Stimulated activated naive B cell treated with anti-CD40 and anti-IgM and Interleukin-4, amounts not matched to agents 10 μg/mL and 1 μg/mL and 100 μg/mL, for 72 hours (primary cell): ENCODE data around the gene EIF4B.
A peak's percentile ranks its signal among the peaks of the same experiment; 100 is the strongest.

Experiments used
- ATAC-seq, 2 donors: fragments of 150-1000 bp; cut with Tn5 transposase; replicated peaks; 2 replicates each; pipeline ENCODE4 v1.10.0; 2021; ENCODE audit warnings: moderate library complexity in 1 of 2
- DNase-seq: peaks from one replicate; pipeline ENCODE4 v3.0.0; 2021
- H3K27ac Mint-ChIP-seq: one replicate; pipeline ENCODE4 v1.8.0; 2022; ENCODE audit warnings: mild to moderate bottlenecking, mixed read lengths
- H3K27me3 Mint-ChIP-seq, 2 donors: one replicate each; pipeline ENCODE4 v1.8.0; 2022; ENCODE audit warnings: mixed read lengths in 2 of 2
- H3K36me3 Mint-ChIP-seq, 2 donors: one replicate each; pipeline ENCODE4 v1.8.0; 2022; ENCODE audit warnings: mixed read lengths in 2 of 2, mild to moderate bottlenecking in 1 of 2
- H3K4me1 Mint-ChIP-seq, 2 donors: one replicate each; pipeline ENCODE4 v1.8.0; 2022; ENCODE audit warnings: mixed read lengths in 2 of 2, mild to moderate bottlenecking in 1 of 2
- H3K4me3 Mint-ChIP-seq, 2 donors: one replicate each; pipeline ENCODE4 v1.8.0; 2022; ENCODE audit warnings: mild to moderate bottlenecking in 2 of 2, mixed read lengths in 2 of 2, moderate library complexity in 1 of 2
- H3K9me3 Mint-ChIP-seq, 2 donors: one replicate each; pipeline ENCODE4 v1.8.0; 2022; ENCODE audit warnings: mixed read lengths in 2 of 2, mild to moderate bottlenecking in 1 of 2

EIF4B gene

DNA sequence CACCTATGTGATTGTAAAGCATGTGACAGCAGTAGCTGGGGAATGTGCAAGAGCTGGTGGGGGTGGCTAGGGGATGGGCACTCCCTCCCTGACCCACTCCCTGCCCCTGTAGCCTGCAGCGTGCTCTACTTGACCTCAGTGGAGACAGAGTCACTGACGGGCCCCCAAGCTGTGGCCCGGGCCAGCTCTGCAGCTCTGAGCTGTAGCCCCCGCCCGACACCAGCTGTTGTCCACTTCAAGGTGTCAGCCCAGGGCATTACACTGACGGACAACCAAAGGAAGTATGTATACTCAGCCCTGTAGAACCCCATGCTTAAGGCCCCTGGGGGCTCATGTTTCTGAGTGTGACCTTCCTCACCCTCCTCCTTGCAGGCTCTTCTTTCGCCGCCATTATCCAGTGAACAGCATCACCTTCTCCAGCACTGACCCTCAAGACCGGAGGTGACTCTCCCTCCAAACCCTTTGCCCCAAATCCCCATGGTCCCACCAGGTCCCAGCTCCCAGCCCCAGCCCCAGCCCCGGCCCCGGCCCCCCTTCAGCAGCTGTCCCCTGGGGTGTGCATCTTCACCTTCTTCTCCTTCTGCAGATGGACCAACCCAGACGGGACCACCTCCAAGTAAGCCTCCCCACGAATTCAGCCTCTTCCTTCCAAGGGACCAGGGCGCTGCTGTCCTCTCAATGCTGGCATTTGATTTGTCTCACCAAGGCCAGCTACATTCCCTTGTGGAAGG is 56.9 kb downstream of the EIF4B start:
- Mint-ChIP-seq H3K4me3 (no peak overlapping the region), H3K9me3 (no peaks in the 10 kb centered on the region), H3K36me3 (peaks cover 32 to 40% of the 10 kb centered on the region in 2 donors), H3K4me1 (peaks cover 5 to 9% of the 10 kb centered on the region in 2 donors), H3K27ac (no peak overlapping the region), H3K27me3 (peaks cover 3 to 5% of the 10 kb centered on the region in 2 donors)
- no peak for DNase-seq
- ATAC-seq: no peak

GRCh38 chr12:53063708-53064612 is 57.7 kb downstream of the EIF4B start:
- peak overlapping the region; percentile 37 for H3K27ac Mint-ChIP-seq
- no peaks in the 10 kb centered on the region for H3K9me3 Mint-ChIP-seq
- H3K4me1 Mint-ChIP-seq: peaks cover 5 to 16% of the 10 kb centered on the region in 2 donors
- peaks cover 34 to 46% of the 10 kb centered on the region in 2 donors for H3K36me3 Mint-ChIP-seq
- H3K27me3 Mint-ChIP-seq: peaks cover 3 to 5% of the 10 kb centered on the region in 2 donors
- DNase-seq (no peak), ATAC-seq (no peak)
- H3K4me3 Mint-ChIP-seq: no peak overlapping the region

DNA sequence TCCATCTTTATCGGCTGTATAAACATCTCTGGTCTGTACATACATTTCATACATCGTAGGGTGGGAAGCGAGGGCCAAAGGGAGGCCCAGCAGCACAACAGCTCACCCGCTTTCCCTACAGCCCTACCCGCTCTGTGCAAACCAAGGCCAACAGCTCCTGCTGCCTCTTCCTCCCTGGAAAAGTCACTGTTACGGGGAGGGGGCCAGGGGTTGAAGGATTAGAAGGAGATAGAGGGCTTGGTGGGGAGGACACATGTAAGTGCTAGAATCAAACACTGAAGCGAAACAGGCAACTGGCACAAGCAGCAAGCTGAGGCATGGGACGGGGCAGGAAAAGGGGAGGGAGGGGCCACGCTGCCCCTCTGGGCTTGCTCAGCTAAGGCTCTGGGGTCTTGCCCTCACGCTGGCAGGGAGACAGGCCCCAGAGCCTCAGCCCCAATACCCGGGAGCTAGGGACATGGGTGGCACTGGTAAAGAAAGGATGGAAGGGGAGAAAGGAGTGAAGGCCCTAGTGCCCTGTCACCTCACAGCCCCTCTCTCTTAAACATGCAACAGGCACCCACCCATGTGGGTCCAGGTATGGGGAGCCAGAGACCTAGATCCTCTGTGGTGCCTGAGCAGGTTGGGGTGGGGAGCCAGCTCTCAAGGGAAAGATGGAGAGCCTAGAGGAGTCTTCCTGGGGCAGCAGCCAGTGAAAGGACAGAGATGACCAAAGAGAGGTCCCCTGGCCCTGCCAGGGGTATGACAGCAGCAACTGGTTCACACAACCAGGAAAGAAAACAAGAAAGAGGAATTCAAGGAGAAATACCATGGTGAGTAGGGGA is 58.6 kb downstream of the EIF4B start:
- Mint-ChIP-seq H3K9me3 (no peaks in the 10 kb centered on the region), H3K27ac (no peak overlapping the region), H3K36me3 (peaks cover 36 to 50% of the 10 kb centered on the region in 2 donors), H3K4me3 (no peak overlapping the region), H3K4me1 (peaks cover 7 to 16% of the 10 kb centered on the region in 2 donors), H3K27me3 (peaks cover 3 to 5% of the 10 kb centered on the region in 2 donors)
- DNase-seq (no peak), ATAC-seq (no peak)

DNA sequence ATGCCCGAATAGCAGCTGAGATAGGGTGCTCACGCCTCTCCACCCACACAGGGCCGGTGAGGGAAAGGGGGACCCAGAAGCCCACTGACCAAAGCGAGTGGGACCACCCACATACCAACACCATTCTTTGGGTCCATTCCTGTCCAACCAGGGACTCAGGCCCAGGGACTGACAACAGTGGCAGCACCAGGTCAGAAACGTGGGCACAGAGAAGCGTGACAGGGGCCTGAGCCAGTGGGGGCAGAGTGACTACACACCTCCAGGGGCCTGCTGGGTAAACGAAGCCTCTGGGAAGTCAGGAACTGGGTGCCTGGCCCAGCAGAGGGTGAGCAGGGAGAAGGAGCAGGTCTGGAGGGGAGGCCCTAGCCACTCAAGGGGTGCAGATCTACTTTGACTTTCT is 59.2 kb downstream of the EIF4B start:
- Mint-ChIP-seq H3K9me3 (no peaks in the 10 kb centered on the region), H3K27me3 (peaks cover 3 to 5% of the 10 kb centered on the region in 2 donors), H3K4me3 (no peak overlapping the region), H3K27ac (no peak overlapping the region), H3K36me3 (peaks cover 36 to 55% of the 10 kb centered on the region in 2 donors), H3K4me1 (peaks cover 7 to 16% of the 10 kb centered on the region in 2 donors)
- DNase-seq (no peak), ATAC-seq (no peak)

DNA sequence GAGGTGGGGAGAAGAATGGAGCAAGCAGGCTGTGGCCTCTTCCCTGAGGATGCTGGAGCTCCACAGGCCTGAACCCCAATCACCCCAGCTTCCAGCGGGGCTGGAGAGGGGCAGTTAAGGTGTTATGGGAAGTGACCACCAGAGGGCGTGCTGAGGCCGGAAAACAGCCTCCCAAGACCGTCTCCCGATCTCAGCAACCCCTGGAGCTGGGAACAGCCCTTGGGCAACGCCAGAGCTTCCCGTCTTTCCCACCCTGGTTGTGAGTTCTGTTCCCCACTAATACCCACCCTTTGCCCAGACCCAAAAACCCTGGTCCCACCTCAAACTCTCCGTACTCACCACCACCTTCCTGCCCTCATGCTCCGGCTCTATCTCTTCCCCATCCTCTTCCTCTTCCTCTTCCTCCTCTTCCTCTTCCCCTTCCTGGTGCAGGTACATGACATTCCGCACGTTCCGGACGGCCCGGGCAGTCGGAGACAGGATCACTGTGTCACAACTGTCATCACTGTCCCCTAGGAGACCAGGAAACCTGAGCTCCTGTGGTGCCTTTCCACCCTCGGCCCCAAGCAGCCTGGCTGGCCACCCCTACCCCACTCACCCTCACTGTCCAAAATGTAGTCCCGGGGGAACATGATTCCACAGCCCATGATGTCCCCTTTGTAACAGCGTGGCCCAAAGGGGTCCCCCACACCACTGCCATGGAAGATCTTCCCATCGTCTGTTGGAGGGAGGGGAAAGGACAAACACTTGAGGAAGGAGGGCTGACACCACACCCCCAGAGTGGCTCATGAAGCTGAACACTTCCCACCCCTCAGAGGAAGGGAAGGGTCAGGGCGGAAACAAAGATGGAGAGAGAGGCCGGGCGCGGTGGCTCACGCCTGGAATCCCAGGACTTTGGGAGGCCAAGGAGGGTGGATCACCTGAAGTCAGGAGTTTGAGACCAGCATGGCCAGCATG is 60.0 kb downstream of the EIF4B start:
- Mint-ChIP-seq H3K4me1 (peaks cover 11 to 16% of the 10 kb centered on the region in 2 donors), H3K9me3 (no peaks in the 10 kb centered on the region), H3K4me3 (no peak overlapping the region), H3K27ac (no peak overlapping the region), H3K36me3 (peaks cover 36 to 62% of the 10 kb centered on the region in 2 donors), H3K27me3 (no peaks in the 10 kb centered on the region)
- peak; percentile 68 to 75 for ATAC-seq
- no peak for DNase-seq

DNA sequence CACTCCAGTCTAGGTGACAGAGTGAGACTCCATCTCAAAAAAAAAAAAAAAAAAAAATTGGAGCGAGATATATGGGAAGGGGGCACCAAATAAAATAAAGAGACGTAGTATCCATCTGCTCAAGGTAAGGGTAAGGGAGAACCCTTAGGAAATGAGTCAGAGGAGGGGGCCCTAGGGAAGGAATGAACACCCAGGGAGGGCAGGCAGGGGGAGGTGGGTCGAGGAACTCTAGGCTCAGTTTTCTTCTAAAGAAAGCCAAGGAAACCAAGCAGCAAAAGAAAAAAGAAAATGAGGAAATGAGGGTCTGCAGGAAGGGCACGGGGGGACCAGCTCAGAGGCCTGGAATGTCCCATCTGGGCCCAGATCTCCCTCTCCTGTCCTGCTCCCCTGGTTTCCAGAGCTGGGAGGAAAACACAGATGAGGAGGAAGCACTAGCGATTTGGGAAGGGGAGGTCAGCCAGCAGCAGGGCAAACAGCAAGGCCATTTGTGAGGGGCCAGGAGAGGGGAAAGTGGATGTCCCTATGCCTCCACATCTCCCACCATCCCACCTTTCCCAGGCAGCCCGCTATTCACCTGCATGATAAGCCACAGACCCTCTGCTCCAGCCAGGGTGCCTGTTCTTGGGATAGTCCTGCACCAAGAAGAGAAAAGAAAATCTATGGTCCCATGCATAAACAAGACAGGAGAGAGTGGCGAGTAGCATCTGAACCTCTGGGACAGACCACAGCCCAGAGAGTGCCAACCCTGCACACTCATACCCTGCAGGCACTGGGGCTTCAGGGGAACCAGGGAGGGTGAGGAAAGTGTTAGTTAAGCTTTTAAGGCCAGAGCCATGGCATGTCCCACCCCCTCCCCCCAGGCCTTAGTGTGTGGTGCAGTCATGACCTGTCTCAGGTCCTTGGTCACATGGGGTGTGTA is 61.1 kb downstream of the EIF4B start:
- no peaks in the 10 kb centered on the region for H3K27me3 Mint-ChIP-seq
- peaks cover 43 to 73% of the 10 kb centered on the region in 2 donors for H3K36me3 Mint-ChIP-seq
- peak overlapping the region; percentile 86 for H3K27ac Mint-ChIP-seq

GRCh38 chr12:53067993-53068770 is 61.9 kb downstream of the EIF4B start:
- ATAC-seq (no peak), DNase-seq (no peak)
- Mint-ChIP-seq H3K27ac (peak overlapping the region; percentile 63), H3K9me3 (no peaks in the 10 kb centered on the region), H3K4me3 (no peak overlapping the region), H3K4me1 (peaks cover 22 to 32% of the 10 kb centered on the region in 2 donors), H3K36me3 (peaks cover 46 to 82% of the 10 kb centered on the region in 2 donors), H3K27me3 (no peaks in the 10 kb centered on the region)

More for the DNA sequence above, 61.1 kb downstream of the EIF4B start:
- Mint-ChIP-seq H3K9me3 (no peaks in the 10 kb centered on the region), H3K4me3 (no peak overlapping the region), H3K4me1 (peaks cover 17 to 24% of the 10 kb centered on the region in 2 donors)
- ATAC-seq (peak in 1 of 2 donors; percentile 25), DNase-seq (no peak)

DNA sequence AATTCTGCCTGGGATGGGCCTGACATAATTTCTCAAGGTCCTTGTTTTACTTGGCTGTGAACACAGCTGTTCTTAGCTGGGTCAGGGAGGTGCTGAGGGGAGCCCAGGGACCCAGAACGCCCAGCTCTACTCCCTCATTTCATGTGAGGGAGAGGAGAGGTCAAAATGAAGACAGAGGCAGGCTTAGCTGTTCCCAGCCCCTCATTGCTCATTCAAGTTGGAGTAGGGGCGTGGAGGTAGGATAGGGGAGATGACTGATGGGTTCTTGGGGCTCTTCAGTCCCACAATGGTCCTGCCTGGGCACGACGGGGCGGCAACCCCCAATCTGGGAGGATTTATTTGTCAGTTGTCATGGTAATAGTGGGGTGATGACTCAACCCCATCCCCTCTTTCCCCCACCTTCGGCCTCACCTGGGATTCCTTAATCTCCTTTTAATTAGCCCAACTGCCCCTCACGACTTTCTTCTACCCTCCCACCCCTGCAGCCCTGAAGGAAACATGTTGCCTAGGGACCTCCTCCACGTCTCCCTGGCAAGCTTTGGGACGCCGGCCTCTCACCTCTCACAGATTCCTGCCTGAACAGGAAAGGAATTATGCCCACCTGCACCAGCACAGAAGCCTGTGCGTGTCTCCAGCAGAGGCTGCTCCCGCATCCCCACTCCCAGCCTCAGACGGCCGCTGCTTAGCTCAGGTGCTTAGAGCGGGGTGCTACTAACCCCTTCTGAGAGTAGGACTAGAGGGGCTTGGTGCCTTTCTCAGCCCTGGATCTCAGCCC is 62.7 kb downstream of the EIF4B start:
- H3K4me1 Mint-ChIP-seq: peaks cover 23 to 37% of the 10 kb centered on the region in 2 donors

DNA sequence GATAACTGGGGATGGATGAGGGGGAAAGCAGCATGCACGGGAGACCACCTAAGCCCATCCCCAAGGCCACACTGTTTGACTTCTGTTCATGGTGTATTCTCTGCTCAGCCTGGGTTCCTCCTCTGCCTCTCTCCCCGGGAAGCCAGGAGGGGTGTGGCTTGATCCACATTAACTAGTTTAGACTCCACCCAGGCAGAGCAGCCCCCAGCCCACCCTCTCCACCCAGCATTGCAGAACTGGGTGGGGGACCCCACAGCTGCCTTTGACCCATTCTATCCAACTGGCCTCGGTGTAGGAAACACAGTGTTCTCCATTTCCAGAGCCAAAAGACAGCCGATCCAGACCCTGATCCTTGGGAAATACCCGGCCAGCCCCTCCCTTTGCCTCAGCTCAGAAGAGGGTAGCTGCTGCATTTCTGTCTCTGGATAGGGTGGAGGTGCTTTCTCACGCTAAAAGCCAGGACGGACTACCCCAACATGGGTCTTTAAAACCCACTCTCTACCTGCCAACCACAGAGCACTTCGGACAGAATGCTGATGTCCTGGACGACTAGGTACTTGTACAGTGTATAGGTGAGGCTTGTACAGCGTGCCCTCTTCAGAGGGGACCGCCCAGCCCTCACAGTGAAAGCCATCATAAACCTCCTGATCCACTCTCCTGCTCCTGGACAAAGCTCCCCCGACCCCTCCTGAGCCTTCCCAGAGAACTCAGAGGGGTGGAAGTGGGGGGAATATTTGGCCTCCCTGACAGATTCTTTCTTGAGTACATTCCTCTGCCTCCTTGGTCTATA is 63.6 kb downstream of the EIF4B start:
- DNase-seq: no peak
- H3K27ac Mint-ChIP-seq: no peak overlapping the region

More for the DNA sequence above, 62.7 kb downstream of the EIF4B start:
- no peaks in the 10 kb centered on the region for H3K27me3 Mint-ChIP-seq
- peaks cover 46 to 82% of the 10 kb centered on the region in 2 donors for H3K36me3 Mint-ChIP-seq
- ATAC-seq (no peak), DNase-seq (no peak)
- H3K4me3 Mint-ChIP-seq: no peak overlapping the region
- H3K9me3 Mint-ChIP-seq: no peaks in the 10 kb centered on the region
- H3K27ac Mint-ChIP-seq: peak overlapping the region; percentile 70

DNA sequence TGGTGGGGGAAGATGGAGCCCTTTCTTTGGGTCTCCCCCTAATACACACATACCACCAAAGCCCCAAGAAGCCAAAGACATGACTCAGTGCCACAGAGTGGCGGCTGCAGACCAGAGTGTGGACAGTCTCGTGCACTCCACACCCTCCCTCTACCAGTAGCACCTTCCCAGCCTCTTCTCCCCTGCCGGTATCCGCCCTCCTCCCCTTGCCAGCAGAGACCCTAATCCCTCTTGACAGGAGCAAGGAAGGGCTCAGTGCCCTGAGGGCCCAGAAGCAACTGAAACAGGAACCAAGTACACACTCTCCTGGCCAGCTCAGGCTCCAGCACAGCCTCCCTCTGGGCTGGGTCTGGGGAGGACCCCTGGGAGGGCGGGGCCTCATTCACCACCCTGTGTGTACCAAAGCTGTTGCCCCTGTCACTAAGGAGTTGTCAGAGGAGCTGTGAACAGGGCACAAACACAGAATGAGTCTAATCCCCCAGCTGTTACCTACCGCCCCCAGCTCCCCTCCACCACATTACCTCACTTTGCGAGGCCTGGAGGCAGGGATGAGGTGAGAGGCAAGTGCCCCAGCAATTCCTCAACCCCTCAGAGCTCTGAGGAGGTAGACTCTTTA is 64.7 kb downstream of the EIF4B start:
- no peak for DNase-seq
- Mint-ChIP-seq H3K27me3 (no peaks in the 10 kb centered on the region), H3K4me1 (peaks cover 34 to 51% of the 10 kb centered on the region in 2 donors), H3K9me3 (no peaks in the 10 kb centered on the region), H3K36me3 (peaks cover 45 to 83% of the 10 kb centered on the region in 2 donors), H3K4me3 (no peak overlapping the region), H3K27ac (no peak overlapping the region)
- ATAC-seq: peak; percentile 41 to 45

More for the DNA sequence above, 63.6 kb downstream of the EIF4B start:
- peaks cover 28 to 45% of the 10 kb centered on the region in 2 donors for H3K4me1 Mint-ChIP-seq
- H3K9me3 Mint-ChIP-seq: no peaks in the 10 kb centered on the region
- no peak for ATAC-seq
- no peak overlapping the region for H3K4me3 Mint-ChIP-seq
- H3K36me3 Mint-ChIP-seq: peaks cover 50 to 85% of the 10 kb centered on the region in 2 donors
- H3K27me3 Mint-ChIP-seq: no peaks in the 10 kb centered on the region
